Umbilical cord (tissue), 2 donors: Measurements from ENCODE around the gene TULP3. TPM values are rescaled to one million over a fixed set of nuclear protein-coding genes. Genes with fewer than 3 reads are reported as not detected.

Experiments used
- DNase-seq: peaks from one replicate; pipeline ENCODE4 v3.0.0-alpha.2; 2015; ENCODE audit warnings: low spot score
- total RNA-seq: library from RNA; depleted of rRNA; stranded (reverse); fragments of >200 nt; gene quantifications from one replicate; pipeline ENCODE4 v1.2.3, GENCODE V29; 2014; ENCODE audit warnings: low replicate concordance; ENCODE audit not compliant: insufficient read depth

TULP3 gene
- total RNA-seq, 1 donor from 2014 or later: 50.1 TPM

DNA sequence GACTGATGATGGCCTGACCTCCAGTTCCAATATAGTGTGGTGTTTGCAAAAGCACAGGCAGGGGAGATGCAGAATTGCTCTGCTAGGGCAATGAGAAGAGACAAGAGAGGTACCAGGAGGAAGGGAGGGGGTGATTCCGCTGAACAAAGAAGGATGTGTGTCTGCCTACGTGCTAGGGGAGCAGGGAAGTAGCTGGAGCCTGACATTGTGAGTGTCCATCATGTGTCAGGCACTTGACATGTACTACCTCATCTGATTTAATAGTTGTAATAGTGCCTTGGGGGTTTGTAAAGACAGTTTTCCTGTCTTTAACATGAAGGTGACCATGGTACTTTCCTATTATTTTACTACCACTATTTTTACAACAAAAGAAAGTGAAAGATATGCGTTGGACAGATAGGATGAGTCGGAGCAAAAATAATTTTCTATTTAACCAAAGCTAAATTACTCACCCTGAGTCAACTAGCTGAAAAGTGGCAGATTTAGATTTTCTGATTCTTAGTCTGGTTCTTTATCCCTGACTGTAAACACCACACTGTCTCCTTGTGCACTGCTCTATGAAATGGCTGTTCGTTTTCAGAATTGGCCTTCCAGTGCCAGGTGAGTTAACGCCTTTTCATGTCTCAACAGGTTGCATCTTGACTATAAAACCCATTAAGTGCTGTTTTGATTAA, 34.8 kb downstream of the TULP3 start:
- DNase-seq: no peak

- no peak for DNase-seq
Measured at GRCh38 chr12:2930865-2931264, 40.2 kb downstream of the TULP3 start.

DNA sequence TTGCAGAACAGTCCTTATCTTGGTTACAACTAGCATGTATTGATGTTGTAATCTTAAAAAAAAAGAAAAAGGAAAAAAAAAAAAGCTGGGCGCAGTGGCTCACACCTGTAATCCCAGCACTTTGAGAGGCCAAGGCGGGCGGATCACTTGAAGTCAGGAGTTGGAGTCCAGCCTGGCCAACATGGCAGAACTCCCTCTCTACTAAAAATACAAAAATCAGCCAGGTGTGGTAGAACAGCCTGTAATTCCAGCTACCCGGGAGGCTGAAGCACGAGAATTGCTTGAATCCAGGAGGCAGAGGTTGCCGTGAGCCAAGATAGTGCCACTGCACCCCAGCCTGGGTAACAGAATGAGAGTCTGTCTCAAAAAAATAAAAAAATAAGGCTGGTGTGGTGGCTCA, 42.9 kb downstream of the TULP3 start:
- DNase-seq: no peak

- DNase-seq: no peak
Measured at GRCh38 chr12:2934371-2934770, 43.7 kb downstream of the TULP3 start.

DNA sequence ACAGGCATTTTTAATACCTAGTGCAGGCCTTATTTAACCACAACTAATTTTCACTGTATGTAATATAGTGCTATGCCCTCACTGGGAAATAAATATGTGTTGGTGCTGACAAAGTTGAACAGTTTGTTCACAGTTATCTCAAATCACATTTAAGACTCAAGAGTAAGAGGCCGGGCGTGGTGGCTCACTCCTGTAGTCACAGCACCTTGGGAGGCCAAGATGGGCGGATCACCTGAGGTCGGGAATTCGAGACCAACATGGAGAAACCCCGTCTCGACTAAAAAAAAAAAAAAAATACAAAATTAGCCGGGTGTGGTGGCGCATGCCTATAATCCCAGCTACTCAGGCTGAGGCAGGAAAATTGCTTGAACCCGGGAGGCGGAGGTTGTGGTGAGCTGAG, 45.6 kb downstream of the TULP3 start:
- DNase-seq: no peak

GRCh38 chr12:2937500-2937899, 46.8 kb downstream of the TULP3 start:
- DNase-seq: no peak

- no peak for DNase-seq
Measured at GRCh38 chr12:2939191-2939590, 48.5 kb downstream of the TULP3 start.

- DNase-seq: no peak
Measured at GRCh38 chr12:2940564-2940963, 49.9 kb downstream of the TULP3 start.

- no peak for DNase-seq
Measured at GRCh38 chr12:2941524-2941923, 50.8 kb downstream of the TULP3 start.

- no peak for DNase-seq
Measured at GRCh38 chr12:2944401-2945047, 53.8 kb downstream of the TULP3 start.

GRCh38 chr12:2949411-2949810, 58.7 kb downstream of the TULP3 start:
- DNase-seq: no peak

GRCh38 chr12:2955888-2956287, 65.2 kb downstream of the TULP3 start:
- DNase-seq: no peak

- no peak for DNase-seq
Measured at GRCh38 chr12:2957816-2958431, 67.2 kb downstream of the TULP3 start.

DNA sequence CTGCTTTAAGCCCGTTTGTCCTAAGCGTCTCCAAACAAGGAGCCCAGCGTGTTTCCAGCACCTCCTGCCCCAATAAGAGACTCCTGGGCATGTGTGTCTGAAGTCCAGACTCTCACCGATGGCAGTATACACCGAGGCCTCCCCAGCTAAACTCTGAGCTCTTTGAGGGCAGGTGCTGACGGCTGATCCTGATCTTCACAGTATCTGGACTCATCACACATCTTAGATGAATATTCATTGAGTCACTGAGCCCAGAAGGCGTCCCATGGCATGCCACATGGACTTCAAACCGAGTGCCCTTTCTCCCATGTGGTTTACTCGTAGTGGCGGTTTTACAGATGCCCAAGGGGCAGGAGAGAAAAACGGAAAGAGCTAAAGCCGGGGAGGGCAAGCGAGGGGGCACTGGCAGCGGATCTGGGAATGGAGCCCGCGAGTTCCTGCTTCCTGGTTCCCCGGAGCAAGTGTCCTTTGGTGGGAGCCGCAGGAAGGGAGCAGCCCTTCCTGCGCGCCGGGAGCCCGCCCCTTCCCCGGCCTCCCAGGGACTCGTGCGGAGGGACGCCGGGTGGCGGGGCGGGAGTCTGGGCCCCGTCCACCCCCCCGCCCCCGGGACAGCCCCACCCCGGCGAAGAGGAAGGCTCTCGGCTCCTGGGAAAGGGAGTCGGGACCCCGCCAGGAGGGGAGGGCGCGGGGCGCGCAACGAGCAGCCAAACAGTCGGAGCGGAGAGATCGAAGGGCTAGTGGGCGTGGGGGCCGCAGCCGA, 67.9 kb downstream of the TULP3 start:
- DNase-seq: peak; percentile 67

DNA sequence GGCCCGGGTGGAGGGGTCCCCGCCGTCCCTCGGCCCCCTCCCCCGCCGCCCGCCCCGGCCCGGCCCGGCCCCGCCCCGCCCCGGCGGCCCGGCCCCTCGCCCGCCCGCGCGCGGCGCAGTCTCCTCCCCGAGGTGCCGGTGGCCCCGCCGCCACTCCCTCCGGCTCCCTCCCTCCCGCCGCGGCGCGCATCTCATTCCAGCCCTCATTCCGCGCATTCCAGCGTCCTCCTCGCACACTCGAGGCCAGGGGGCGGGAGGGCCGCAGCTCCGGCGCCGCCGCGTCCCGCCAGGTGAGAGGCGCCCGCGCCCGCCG, 68.5 kb downstream of the TULP3 start, which contains the start of gene TEAD4:
TSS of gene TEAD4 (plus strand) at position 206 of the 313 bp plus-strand sequence.
- DNase-seq: peak; percentile 73

DNA sequence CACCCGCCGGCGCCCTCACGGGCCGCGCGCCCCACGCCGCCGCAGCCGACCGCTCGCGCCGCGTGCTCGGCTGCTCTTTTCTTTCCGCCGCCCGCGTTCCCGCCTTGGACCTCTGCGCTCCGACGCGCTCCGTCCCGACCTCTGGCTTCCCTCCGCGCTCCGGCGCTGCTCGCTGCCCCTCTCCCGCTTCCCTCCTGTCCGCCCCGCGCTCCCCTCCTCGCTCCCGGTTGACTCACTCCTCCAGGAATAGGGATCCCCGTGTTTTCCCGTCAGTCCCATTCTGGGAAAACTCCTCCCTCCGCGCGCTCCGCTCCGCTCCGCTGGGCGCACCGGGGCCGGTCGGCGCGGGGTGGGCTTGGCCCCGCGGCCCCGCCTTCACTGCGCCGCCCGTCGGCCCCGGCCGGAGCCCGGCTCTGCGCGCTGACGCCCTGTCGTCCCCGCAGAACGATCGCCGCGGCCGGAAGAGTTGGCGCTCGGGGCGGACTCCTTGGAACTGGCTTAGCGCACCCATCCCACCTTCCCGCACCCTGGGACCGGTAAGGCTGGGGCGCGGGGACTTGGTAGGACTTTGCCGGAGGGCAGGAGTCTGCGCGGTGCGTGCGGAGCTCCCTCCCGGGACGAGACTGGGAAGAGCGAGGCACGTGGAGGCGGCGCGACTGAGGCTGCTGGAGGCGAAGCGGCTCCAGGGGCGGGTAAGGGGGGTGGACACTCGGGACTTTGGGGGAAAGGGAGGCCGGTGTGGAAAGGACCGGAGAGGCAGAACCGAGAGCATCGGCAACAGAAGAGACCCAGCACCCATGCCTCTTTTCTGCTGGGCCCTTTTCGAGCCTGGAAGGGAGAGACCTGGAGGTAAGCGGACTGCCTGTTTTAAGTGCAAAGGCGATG, 69.1 kb downstream of the TULP3 start:
- peak; percentile 68 for DNase-seq

DNA sequence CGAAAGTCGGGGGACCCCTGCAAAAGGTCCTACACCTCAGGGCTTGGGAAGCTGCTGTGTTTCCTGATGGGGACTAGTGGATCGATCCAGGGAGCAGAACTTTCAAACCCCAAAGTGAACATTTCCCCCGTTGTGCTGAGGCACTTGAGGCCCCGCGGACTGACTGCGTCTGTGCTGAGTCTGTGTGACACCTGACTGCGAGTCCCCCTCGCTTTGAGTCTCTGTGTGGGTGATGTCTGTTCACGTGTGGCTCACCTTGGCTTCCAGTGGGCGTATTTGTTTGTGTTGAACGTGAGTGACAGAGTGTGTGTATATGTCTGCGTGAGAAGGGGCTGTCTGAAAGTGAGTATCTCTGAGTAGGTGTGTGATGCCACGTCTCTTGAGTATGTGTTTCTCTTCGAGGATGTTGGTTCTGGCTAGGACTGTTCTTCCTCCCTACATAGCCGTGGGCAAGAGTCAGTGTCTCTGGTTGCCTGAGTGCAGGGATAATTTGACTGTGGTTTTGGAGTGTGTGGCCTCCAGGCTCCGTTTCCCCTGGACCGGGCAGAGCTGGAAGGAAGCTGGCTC, 69.8 kb downstream of the TULP3 start:
- DNase-seq: no peak

DNA sequence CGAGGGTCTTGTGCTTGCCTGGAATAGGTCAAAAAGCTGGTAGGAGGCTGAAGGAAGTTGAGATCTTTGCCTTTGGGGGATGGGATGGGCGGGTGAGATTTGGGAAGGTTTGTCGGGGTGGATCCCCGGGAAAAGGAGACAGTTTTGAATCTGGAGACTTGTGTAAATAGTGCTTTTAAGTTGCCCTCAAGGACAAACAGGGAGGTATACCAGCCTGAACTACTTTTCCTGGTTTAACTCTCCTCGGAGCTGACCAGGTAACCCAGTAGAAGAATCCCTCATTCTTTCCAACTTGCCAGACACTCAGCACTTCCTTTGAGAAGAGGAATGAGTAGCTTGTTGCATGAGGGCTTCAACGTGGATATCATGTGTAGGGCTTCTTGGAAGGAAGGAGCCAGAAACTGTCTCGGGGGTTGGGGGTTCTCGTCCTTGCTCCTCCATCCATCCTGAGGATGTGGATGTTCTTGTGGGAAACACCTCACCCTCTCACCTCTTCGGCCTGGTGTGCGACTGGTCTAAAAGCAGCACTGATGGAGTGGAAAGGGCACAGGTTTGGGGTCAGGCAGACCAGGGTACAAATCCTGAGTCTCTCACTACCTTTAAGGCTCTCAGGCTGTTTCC, 70.4 kb downstream of the TULP3 start:
- DNase-seq: no peak

- no peak for DNase-seq
Measured at GRCh38 chr12:2961705-2962104, 71.0 kb downstream of the TULP3 start.

- DNase-seq: no peak
Measured at GRCh38 chr12:2963154-2963759, 72.6 kb downstream of the TULP3 start.
